Activated CD4-positive, CD25-positive, alpha-beta regulatory T cell treated with anti-CD3 and anti-CD28 coated beads, Interleukin-2, amount 50 U/mL, for 24 hours (primary cell): ENCODE data around the gene TNFAIP1.
"Not testable (repeated sequence)": the region's sequence is repeated elsewhere in the genome, so short reads cannot be mapped to it uniquely, and the experiment has no call there.

Source experiments
- ATAC-seq, 2 donors: fragments of 150-1000 bp; cut with Tn5 transposase; one replicate each; pipeline ENCODE4 v1.10.0; 2021; ENCODE audit warnings: mild to moderate bottlenecking in 1 of 2, moderate library complexity in 1 of 2

Gene TNFAIP1, protein sequence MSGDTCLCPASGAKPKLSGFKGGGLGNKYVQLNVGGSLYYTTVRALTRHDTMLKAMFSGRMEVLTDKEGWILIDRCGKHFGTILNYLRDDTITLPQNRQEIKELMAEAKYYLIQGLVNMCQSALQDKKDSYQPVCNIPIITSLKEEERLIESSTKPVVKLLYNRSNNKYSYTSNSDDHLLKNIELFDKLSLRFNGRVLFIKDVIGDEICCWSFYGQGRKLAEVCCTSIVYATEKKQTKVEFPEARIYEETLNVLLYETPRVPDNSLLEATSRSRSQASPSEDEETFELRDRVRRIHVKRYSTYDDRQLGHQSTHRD

DNA sequence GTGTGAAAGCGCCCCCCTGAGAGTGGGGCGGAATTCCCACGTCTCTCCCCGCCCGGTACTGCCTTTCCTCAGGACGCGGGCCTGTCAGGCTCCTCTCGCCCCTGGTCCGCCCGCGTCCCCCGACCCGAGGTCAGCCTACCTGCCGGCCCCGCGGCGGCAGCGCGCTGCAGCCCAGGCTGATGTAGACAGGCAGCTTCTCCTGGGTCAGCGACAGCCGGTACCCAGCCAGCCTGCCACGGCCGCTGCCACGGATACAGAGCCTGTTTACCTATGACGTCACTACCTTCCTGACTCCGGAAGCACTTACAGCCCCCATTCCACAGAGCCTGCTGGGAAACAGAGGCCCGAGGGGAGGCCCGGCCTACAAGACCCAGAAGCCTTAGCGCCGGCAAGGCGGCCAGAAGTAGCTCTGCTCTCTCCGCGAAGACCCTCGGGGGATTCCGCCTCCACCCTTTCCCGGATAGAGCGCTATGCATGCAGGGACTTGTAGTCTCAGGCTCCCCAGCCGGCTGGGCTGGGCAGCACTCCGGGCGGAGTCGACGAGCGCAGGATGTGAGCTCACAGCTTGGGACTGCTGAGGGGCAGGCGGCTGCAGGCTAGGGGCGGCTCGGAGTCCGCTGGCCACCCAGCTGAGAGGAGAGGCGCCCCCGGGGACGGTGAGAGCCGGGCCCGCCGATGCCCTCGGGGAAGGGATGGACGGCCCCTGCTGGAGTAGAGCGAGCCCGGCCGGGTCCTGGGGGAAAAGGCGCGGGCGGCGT is at the start of gene TNFAIP1, which contains the start of gene IFT20:
Gene TNFAIP1, plus strand, starts transcription at position 561 of the 758 bp plus-strand sequence. CDS start 3,761 bp downstream, outside the sequence.
Gene IFT20, minus strand, starts transcription at position 272 of the 758 bp plus-strand sequence. CDS start 3,487 bp downstream, outside the sequence.
- peak; percentile 98 to 99 for ATAC-seq

DNA sequence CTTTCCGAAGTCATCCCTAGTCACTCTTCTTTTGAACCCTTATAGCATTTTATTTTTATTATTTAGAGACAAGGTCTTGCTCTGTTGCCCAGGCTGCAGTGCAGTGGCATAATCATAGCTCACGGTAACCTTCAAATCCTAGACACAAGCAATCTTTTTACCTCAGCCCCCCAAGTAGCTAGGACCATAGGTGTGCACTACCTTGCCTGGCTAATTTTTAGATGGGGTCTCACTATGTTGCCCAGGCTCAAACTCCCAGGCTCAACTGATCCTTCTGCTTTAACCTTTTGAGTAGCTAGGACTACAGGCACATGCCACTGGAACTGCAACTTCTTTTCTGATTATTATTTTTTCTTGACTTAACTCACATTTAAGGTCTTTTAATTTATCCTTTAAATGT is 49.6 kb upstream of the TNFAIP1 start:
- ATAC-seq = no peak

DNA sequence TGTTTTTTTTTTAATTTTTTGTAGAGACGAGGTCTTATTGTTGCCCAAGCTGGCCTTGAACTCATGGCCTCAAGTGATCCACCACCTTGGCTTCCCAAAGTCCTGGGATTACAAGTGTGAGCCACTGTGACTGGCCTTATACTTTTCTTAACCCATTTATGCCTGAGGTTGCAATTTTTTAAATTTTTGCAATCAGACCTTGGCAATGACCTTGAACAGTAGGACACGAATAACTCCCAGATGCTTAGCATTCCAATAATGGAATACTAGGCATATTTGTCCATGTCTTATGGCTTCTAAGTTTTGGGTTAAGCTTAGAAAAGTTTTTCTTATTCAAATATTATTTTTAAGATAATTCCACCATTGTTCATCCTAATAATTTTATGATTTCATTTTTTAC is 44.9 kb upstream of the TNFAIP1 start:
- ATAC-seq = no peak

DNA sequence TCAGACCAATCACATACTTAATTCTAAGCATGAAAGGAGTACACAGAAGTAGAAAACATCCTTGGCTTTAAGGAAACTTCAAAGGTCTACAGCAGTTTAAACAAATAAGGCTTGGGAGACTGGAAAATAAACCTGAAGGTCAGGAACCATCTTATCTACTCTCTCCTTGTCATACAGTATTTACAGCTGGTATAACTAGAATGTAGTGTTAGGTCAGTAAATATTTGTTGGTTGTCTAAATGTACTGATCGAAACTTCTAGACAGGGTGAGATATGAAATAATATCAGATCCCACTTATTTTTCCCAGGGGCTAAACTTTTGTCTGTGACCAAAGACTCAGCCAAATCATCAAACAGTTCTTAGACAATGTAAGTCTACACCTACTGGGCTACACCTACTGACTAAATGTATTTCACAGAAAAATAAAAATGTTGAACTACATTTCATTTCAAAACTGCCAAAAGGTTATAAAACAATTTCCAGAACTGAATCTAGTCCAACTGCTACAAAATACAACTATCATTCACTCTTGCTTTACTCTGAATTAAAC is 43.7 kb upstream of the TNFAIP1 start:
- ATAC-seq = no peak

DNA sequence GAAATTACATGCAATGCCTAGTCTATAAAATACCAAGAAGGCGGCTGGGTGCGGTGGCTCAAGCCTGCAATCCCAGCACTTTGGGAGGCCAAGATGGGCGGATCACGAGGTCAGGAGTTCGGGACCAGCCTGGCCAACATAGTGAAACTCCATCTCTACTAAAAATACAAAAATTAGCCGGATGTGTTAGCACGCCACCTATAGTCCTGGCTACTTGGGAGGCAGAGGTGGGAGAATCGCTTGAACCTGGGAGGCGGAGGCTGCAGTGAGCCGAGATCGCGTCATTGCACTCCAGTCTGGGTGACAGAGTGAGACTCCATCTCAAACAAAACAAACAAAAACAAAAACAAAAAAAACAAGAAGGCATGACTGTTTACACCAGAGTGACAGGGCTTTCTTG is 42.7 kb upstream of the TNFAIP1 start:
- ATAC-seq = not testable (repeated sequence)

DNA sequence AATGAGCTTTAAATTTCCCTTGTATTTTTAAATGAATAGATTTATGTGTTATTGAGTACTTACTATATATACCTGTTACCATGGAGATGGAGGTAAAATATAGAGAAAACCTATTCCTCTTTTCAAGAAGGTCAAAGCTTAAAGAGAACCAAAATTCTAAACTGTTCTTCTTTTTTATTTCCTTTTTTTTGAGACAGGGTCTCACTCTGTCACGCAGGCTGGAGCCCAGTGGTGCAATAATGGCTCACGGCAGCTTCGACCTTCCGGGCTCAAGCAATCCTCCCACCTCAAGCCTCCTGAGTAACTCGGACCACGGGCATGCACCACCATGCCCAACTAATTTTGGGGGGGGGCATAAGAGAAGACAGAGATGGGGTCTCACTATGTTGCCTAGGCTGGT is 41.6 kb upstream of the TNFAIP1 start:
- ATAC-seq = no peak

DNA sequence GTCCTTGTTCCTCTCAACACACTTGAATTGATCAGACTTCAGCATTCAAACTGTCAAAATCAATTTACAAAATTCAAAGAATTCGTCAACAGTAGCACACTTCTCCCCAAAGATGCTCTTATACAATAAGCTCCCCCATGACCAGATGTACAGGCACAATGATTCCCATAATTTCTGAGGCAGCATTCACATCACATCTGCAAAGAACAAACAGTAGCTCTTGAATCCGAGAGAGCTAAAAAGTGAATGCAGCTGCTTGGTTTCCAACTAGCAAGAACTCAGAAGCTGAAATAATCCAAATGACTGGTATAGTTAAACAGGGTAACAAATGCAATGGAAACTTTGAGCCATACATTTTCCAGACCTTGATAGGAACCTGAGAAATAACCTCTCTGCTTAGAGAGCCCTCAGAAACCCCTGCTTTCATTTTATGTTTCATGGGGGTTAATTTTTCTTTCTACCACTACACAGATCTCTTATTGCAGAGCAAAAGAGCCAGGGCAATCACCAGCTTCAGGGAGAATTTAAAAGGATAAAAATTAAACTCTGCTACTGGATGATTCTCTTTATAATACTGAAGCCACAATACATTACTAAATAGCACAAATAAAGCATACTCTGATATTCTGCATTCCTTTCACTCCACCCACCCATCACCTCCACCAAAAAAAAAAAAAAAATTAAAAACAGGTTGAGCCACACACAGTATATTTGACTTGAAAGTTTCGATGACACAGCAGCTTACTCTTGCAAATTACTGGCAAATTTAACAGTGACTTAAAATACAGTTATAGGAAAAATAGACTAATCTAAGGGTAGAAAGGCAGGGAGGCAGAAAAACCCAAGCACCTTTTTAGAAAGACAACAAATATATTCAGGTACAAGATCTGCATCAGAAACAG is 39.6 kb upstream of the TNFAIP1 start:
- peak; percentile 70 for ATAC-seq

DNA sequence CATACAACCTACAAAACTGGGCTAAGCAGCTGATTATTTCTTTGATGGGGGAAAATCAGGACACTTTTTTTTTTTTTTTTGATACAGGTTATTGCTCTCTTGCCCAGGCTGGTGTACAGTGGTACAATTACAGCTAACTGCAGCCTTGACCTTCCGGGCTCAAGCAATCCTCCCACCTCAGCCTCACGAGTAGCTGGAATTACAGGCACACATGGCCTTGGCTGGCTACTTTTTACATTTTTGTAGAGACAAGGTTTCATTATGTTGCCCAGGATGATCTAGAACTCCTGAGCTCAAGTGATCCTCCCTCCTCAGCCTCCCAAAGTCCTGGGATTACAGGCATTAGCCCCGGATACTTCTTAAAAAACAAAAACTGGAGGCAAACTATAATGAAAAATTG is 37.1 kb upstream of the TNFAIP1 start:
- no peak for ATAC-seq

DNA sequence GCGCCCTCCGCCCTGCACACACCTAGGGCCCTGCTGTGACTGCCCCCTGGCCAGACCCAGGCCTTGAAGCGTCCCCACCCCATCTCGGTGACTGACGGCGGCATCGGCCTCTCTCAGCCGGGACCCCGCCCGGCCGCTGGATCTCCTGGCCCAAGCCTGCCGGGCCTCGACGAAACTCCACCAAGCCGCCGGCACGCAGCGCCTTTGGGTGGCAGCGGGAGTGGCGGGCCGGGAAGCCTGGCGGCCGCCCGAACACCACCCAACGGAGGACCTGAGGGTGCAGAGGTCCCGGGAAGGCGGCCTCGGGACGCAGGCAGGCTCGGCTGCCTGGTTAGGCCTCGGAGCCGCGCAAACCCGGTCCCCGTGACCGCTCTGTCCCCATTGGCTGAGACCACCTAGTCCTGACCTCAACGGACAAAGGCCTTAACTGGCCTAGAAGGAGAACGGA is 28.6 kb upstream of the TNFAIP1 start:
- no peak for ATAC-seq

DNA sequence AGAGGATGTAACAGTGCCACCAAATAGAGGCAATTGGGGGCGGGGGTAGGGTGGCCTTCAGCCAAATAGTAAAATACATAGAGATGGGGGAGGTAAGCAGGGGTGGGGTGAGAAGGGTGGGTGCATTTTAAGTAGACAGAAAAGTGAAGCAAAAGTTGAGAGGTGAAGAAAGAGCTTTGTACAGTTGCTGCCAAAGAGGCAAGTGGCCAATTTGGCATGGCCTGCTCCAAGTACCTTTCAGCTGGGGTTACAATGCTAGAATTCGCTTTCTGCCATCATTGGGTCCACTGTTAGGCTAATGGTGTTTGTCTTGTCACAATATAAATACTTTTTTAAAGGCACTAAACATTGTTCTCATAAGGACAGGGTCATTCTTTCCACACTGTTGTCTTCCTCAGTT is 21.7 kb upstream of the TNFAIP1 start:
- no peak for ATAC-seq

DNA sequence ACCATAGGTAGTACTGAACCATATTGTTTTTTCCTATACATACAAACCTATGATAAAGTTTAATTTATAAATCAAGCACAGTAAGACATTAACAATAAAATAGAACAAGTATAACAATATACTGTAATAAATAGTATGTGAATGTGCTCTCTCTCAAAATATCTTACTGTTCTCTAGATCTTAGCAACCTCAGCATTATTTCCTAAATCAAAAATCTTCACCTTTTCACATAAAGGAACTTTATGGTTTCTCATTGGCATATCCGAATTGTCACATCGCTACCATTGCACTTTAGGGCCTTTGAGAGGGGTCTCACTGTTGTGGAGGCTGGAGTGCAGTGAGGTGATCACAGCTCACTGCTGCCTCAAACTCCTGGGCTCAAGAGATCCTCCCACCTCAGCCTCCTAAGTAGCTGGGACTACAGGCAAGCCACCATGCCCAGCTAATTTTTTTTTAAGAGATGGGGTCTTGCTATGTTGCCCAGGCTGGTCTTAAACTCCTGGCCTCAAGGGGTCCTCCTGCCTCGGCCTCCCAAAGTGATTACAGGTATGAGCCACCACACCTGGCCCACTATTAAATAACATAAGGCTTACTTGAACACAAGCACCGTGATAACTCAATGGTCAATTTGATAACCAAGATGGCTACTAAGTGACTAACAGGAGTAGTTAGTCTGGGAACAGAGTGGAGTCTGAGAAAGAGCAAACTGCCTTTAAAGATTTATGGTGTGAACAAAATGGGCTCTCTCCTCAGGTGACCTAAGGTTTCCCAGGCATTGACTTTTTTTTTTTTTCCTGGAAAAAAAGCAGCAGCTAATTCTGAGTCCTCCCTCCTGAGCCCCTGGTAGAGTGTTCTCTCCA is 19.5 kb upstream of the TNFAIP1 start:
- ATAC-seq = no peak

DNA sequence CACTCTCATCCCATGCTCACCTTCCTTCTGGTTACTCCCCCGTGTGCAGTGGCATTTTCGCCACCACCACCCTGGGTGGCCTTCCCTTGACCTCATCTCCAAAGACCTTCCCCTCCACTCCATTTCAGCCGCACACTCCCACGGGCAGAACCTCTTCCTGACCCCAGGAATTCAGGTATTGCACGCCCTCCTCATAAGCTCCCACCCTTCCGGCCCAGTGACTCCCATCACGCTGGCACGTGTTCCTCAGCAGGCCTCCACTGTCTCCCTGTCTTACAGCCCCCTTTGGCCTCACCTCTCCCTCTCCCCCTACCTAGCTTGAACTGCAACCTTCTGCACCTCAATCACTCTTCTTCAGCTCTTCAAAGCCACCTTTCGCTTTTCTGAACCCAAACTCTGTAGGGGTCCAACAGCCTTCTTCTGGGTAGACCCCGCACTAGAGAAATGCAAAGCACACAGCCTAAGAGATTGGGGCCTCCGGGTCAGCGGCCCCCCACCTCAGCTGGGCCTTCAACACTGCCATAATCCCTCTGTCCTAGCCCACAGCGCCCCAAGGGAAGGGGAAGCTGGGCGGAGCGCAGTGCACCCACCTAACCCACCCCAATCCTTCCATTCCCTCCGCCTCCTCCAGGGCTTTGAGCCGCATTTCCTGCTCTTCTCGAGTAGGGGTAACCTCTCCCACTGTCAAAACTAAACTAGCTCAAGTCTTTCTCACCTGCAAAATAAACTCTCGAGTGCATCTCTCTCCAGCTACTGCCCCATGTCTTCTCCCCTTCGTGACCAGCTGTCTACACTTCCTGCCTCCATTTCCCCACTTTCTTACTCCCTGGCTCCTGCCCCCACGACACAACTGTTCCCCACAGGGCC is 18.2 kb upstream of the TNFAIP1 start:
- no peak for ATAC-seq

DNA sequence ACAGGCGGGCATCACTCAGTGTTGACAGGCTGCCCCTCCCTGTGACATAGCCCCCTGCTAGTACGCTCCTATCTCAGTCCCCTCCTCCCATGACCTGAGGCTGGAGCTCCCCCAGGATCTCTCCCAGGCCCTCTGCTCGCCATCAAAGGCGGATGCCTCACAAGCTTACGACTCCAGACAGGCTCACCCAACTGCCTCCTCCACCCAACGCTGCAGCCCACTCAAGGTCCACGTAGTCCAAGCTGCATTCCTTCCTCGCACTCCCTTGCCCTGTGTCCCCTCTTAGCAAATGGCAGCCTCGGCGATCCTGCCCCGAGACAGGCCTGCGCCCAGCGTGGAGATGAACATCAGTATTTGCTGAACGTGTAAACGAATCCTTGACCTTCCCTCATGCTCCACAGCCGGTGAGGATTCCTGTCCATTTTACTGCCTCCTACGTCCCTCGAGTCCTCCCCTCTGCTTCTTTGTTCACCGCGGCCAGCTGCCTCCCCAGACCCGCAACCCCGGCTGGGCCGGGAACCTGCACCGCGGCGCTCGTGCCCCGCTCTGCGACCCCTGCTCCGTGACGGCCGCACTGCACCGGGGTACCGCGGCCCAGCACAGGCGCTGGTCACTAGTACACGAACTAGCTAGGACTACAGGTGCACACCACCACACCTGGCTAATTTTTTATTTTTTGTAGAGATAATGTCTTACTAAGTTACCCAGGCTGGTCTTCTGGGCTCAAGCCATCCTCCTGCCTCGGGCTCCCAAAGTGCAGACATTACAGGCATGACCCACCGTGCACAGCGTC is 17.4 kb upstream of the TNFAIP1 start:
- peak in 1 of 2 donors; percentile 13 for ATAC-seq

DNA sequence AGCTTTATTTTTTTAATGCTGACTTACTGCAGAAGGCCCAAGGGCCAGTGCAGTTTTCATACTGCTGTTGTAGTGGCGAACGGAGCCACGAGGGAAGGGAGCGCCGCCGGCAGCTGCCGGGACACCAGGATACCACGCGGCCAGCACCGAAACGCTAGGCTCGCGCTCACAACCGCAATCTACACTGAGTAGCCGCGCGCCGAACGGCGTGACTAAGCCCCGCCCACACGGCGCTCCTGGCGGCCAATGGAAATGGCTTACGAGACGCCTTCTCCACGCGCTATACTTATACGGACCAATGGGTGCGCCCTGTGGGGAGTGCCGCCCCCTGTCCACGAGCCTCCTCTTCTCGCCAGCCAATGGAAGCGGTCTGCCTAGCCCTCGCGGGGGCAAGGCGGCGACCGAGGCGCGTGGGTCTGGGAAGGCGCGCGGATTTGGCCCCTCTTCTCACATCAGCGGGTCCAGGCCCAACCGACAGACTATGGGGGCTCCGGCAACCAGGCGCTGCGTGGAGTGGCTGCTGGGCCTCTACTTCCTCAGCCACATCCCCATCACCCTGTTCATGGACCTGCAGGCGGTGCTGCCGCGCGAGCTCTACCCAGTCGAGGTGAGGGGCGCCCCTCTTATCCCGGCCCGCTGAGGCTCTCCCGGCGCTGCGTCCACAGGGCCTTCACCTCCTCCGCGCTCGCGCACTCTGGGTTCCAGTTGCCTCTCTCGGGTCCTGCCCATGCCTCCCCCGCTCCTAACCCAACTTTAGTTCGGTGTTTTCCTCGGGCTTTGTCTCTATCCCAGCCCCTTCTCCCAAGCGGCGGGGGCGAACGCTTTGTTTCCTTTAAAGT is 16.6 kb upstream of the TNFAIP1 start, which contains the start of gene TMEM97:
Gene TMEM97, plus strand, starts transcription at position 442 of the 839 bp plus-strand sequence. Its CDS starts 40 bp downstream, at position 482.
- ATAC-seq = peak; percentile 98 to 99

DNA sequence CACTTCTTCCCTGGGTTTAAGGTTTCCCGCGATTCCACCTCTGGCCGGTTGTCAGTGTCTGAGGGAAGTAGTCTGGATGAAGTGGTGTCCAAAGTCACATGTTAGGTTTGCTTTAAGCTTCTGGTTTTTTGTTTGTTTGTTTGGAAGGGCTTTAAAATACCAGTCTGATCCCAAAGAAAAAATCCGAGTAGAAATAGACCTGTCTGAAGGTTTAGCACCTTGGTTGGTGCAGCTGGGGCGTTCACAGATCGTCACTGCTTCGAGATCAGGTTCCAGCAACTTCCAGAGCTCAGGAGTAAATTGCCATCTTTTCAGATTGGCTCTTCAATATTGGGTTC is 16.0 kb upstream of the TNFAIP1 start:
- ATAC-seq = no peak

DNA sequence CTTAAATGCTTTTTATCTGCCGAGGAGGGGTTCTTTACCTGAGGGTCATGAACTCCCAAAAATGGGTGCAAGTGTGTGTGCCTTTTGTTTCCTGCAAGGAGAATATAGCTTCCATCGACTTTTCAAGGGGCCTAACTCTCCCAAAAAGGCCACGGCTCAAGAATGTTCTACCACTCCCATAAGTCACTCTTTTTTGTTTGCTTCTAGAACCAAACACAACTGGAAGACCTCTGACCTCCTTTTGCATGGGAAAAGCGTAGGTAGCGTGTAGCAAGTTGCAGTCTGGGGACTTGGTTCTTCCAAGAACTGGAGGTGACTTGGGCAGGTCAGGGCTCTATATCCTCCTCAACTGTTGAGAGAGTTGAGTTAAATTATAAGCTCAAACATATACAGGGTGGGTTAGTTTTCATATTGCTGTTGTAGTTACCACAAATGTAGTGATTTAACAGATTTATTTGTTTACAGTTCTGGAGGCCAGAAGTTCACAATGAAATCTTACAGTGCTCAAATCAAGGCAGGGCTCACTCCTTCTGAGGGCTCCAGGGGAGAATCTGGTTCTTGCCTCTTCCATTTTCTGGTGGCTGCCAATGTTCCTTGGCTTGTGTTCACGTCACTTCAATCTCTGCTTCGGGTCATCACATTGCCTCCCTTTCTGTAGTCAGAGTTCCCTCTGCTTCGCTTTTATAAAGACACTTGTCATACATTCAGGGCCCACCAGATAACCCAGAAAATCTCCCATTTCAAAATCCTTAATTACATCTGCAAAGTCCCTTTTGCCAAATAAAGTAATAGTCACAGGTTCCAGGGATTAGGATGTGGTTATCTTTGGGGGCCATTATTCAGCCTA is 15.1 kb upstream of the TNFAIP1 start:
- no peak for ATAC-seq

DNA sequence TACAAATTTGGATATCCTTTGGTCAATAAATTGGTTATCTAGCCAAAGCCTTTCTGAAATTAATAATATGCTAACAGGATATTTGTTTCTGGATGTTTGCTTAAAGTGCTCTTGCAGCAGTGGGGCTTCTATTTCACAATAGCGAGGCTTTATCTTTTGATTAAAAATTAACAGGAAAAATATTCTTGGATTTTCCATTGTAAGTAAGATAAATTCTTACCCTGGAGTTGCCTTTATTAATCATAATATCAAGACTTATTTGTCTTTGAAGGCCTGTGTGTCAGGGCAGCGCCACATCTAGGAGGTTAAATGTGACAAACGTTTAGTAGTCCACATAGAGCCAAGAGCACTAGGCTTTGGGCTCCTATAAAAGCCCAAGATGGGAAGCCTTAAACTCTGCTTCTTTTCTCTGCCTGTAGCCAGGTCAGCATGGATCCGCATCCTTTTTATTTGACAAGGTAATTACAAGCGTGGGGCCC is 11.3 kb upstream of the TNFAIP1 start:
- ATAC-seq = no peak

DNA sequence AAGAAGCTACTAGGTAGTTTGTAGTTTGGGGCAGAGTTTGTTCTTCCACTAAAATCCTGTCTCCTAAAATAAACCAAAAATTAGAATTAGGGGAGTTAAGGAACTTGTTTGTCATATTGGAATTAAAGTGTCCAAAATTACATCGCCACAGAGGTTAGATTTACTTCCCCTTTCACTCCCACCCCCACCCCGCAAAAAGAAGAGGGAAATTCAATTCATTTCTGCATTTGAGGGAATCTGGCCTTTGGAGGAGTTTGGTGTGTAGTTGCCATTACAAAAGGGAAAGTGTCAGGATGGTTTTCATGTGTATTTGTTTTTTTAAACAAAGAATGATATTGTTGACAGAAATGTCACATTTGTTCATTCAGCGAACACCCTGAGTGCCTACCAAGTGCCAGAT is 10.8 kb upstream of the TNFAIP1 start:
- ATAC-seq = no peak
